Measurements from ENCODE around the gene GRPEL1. TPM values are rescaled to one million over a fixed set of nuclear protein-coding genes. Genes with fewer than 3 reads are reported as not detected.

Gene GRPEL1
- total RNA-seq, 1 experiment from 2014 or later = 78.2 TPM

DNA sequence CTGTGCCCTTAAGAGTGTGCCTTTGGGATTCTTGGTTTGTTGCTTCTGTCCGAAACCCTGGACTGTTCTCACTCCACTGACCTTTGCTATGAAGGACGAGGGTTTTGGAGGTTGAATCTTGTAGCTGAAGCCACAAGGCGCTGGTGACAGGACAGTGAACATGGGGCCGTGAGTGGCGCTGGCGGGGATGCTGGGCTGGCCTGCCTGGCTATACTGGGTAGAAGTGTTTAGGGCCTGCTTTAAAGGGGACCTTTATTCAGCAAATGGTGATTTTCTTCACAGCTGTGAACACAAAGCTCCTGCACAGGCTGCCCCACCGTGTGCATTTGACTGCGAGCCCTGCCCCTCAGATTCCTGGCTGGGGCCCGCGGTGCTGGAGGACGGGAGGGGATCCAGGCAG is 51.8 kb downstream of the GRPEL1 start:
- CTCF ChIA-PET = no interaction called here
- Histone ChIP-seq H3K9me3 (ENCODE audit: low read depth, low read length, poor library complexity, severe bottlenecking) (no peaks in the 10 kb centered on the region), H3K4me3 (ENCODE audit: low read depth, low read length, poor library complexity, severe bottlenecking) (no peak overlapping the region), H3K36me3 (ENCODE audit: insufficient read depth, low read length, poor library complexity, severe bottlenecking) (peaks cover 22% of the 10 kb centered on the region), H3K27me3 (replicated peaks; ENCODE audit: insufficient read depth, low read depth, low read length, poor library complexity) (no peaks in the 10 kb centered on the region), H3K27ac (ENCODE audit: low read depth, low read length, poor library complexity, severe bottlenecking) (no peak overlapping the region), H3K4me1 (ENCODE audit: insufficient read depth, low read length, poor library complexity, severe bottlenecking) (no peaks in the 10 kb centered on the region)
- no TSS peak for BruUV-seq (replicated peaks)
- intact Hi-C loops (cut with micrococcal nuclease; ENCODE audit: unreplicated experiment) = no loop called here
- POLR2A ChIA-PET (ENCODE audit: low non-redundant PET) = no interaction called here
- no peak for TF ChIP-seq EZH2 (IDR thresholded peaks at IDR 0.05; ENCODE audit: borderline replicate concordance, low read depth, low read length, poor library complexity, severe bottlenecking)
- TF ChIP-seq, protein P1, sequence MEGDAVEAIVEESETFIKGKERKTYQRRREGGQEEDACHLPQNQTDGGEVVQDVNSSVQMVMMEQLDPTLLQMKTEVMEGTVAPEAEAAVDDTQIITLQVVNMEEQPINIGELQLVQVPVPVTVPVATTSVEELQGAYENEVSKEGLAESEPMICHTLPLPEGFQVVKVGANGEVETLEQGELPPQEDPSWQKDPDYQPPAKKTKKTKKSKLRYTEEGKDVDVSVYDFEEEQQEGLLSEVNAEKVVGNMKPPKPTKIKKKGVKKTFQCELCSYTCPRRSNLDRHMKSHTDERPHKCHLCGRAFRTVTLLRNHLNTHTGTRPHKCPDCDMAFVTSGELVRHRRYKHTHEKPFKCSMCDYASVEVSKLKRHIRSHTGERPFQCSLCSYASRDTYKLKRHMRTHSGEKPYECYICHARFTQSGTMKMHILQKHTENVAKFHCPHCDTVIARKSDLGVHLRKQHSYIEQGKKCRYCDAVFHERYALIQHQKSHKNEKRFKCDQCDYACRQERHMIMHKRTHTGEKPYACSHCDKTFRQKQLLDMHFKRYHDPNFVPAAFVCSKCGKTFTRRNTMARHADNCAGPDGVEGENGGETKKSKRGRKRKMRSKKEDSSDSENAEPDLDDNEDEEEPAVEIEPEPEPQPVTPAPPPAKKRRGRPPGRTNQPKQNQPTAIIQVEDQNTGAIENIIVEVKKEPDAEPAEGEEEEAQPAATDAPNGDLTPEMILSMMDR (conservative IDR thresholded peaks at IDR 0.05; ENCODE audit: low read depth, low read length) = no peak
- DNase-seq (ENCODE audit: low spot score) = no peak

DNA sequence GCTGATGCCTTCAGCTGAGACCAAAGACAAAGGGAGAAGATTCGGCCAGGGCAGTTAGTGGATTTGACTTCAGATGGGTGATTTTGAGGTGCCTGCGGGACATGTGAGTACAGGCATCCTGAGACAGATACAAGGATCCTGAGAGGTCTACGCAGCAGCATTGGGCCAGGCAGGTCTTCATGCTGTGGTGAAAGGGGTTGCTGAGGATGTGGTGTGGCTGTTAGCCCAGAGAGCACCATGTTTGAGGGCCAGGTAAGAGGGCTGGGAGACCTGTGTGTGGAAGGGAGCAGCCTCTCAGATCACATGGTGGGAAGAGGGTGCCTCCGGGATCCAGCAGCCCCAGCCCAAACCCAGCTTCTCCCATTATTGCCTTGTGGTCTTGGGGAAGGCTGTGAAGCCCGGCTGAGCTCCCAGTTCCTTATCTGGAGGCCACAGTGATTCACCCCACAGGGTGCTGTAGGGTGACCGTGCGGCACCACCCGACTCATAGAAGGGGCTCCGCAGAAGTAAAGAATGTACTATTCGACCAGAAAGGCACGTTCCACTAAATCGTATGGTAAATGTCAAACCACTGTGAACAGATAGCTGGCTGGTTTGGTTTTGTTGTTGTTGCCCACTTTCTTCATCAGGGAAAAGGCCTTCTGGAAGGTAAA is 52.4 kb downstream of the GRPEL1 start:
- POLR2A ChIA-PET (ENCODE audit: low non-redundant PET) = no interaction called here

DNA sequence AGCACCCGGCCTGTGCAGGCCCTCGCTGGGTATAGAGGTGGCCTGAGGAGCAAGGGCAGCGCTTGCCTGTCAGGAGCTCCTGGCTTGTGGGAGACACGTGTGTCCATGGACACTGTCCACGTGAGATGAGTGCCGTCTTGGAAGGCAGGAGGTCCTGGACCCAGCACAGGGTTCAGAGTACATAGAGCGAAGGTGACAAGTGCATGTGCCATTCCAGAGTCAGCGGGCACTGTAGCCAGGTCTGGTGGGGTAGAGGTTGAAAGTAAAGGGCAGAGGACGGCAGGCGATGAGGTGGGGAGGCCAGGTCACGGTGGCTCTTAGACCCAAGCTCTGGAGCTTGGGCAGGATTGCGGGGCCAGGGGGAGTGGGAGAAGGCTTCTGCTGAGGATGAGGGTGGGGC is 53.0 kb downstream of the GRPEL1 start:
- H3K4me3 ChIP-seq (ENCODE audit: low read depth, low read length, poor library complexity, severe bottlenecking) = no peak overlapping the region
- H3K9me3 ChIP-seq (ENCODE audit: low read depth, low read length, poor library complexity, severe bottlenecking) = no peaks in the 10 kb centered on the region
- POLR2A ChIA-PET (ENCODE audit: low non-redundant PET) = no interaction called here
- no peak for DNase-seq (ENCODE audit: low spot score)
- H3K27ac ChIP-seq (ENCODE audit: low read depth, low read length, poor library complexity, severe bottlenecking) = no peak overlapping the region
- intact Hi-C loops (cut with micrococcal nuclease; ENCODE audit: unreplicated experiment) = no loop called here
- CTCF ChIA-PET = no interaction called here
- TF ChIP-seq, protein P1 (conservative IDR thresholded peaks at IDR 0.05; ENCODE audit: low read depth, low read length) = no peak
- no peak for TF ChIP-seq EZH2 (IDR thresholded peaks at IDR 0.05; ENCODE audit: borderline replicate concordance, low read depth, low read length, poor library complexity, severe bottlenecking)
- no peaks in the 10 kb centered on the region for H3K27me3 ChIP-seq (replicated peaks; ENCODE audit: insufficient read depth, low read depth, low read length, poor library complexity)
- no TSS peak for BruUV-seq (replicated peaks)
- peaks cover 24% of the 10 kb centered on the region for H3K36me3 ChIP-seq (ENCODE audit: insufficient read depth, low read length, poor library complexity, severe bottlenecking)
- no peaks in the 10 kb centered on the region for H3K4me1 ChIP-seq (ENCODE audit: insufficient read depth, low read length, poor library complexity, severe bottlenecking)

More for the DNA sequence above, 52.4 kb downstream of the GRPEL1 start:
- H3K36me3 ChIP-seq (ENCODE audit: insufficient read depth, low read length, poor library complexity, severe bottlenecking) = peaks cover 24% of the 10 kb centered on the region
- DNase-seq (ENCODE audit: low spot score) = no peak
- TF ChIP-seq, protein P1 (conservative IDR thresholded peaks at IDR 0.05; ENCODE audit: low read depth, low read length) = no peak
- no peak for TF ChIP-seq EZH2 (IDR thresholded peaks at IDR 0.05; ENCODE audit: borderline replicate concordance, low read depth, low read length, poor library complexity, severe bottlenecking)
- no peak overlapping the region for H3K4me3 ChIP-seq (ENCODE audit: low read depth, low read length, poor library complexity, severe bottlenecking)
- no peaks in the 10 kb centered on the region for H3K9me3 ChIP-seq (ENCODE audit: low read depth, low read length, poor library complexity, severe bottlenecking)
- intact Hi-C loops (cut with micrococcal nuclease; ENCODE audit: unreplicated experiment) = no loop called here
- no peaks in the 10 kb centered on the region for H3K4me1 ChIP-seq (ENCODE audit: insufficient read depth, low read length, poor library complexity, severe bottlenecking)
- CTCF ChIA-PET = no interaction called here
- no TSS peak for BruUV-seq (replicated peaks)
- H3K27ac ChIP-seq (ENCODE audit: low read depth, low read length, poor library complexity, severe bottlenecking) = no peak overlapping the region
- no peaks in the 10 kb centered on the region for H3K27me3 ChIP-seq (replicated peaks; ENCODE audit: insufficient read depth, low read depth, low read length, poor library complexity)
